Activated effector memory CD4-positive, alpha-beta T cell treated with Interleukin-2 at 50 U/mL for 16 hours (primary cell): Measurements from ENCODE around the gene ANKRD33.

Source experiments
- DNase-seq: peaks from one replicate; pipeline ENCODE4 v3.0.0-alpha.2; 2020

ANKRD33 gene

DNA sequence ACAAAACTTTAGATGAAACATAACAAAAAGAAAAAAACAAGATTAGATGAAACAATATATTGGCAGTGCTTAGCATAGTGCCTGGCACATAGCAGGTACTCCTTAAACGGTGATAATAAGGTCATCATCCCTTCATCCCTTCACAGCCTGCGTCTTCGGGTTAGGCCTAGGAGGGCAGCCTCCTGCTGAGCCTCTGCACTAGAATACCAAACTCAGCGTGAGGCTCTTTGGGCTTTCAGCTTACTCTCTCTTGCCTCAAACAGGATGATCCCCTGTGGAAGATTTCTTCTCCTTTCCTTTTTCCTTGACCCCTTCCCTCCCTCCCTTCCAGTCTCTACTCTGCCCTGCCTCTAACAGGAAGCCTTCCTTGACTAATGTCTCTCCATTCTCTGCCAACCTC lies 25.0 kb upstream of the ANKRD33 start:
- DNase-seq, result no peak

DNA sequence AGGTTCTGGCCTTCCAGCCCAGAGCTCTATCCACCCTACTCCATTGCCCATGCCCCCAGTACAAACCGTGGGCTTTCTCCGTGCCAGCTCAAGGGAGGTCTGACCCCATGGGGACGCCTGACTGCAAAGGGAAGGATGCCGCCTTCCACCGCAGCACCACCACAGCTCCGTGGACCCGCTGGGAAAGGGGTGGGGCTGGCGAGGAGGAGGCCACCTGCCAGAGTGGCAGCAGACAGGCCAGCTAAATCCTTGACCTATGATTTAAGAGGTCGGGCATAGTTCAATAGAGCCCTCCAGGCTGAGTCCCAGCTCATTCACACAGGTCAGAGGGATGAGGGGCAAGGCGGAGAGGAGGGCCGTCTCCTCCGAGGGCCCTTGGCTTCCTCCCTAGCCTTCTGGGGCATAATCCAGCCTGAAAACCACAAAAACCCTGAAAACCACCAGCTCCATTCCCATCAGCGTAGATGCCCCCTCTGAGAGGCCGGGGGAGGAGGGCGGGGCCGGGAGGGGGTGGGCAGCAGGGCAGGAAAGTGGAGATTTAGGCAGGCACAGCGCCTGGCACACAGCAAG lies 24.5 kb upstream of the ANKRD33 start:
- no peak for DNase-seq

DNA sequence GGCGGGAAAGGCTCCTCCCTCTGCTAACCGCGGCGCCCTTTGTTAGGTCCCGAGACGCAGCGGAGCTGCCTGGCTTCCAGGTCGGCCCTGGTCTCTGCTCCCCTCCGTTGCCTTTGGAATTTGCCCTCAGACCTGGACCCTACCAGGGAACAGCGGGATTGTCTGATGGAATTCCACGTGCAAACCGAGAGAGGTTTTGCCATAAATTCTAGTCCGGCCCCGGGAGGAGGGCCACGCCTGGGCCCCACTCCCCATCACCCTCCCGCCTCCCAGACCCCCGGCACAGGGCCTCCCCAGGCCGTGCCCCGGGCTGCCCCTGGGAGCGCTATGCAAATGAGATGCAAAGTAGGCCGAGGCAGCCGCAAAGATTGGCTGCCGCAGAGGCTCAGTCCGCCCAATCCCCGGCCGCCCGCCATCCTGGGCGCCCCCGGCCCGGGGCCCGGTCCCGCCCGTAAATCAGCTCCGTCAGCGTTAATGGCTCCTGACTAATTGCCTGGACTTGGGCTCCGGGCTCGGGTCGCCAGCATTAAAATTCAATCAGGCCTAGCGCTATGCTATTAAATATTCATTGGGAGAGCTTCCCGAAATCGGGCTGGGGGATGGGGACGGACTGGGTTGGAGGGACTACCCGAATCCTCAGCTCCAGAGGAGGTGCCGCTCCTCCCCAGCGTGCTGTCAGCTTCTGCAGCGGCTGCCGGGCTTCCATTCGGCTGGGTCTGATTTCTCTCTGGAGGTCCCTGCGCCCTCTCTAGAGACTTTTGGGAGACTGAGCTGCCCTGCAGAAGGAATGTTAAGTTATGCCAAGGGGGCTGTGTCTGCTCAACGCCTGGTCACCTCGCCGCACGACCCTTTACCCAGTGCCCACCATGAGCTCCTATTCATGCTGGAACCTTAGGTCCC lies 23.7 kb upstream of the ANKRD33 start:
- no peak for DNase-seq

DNA sequence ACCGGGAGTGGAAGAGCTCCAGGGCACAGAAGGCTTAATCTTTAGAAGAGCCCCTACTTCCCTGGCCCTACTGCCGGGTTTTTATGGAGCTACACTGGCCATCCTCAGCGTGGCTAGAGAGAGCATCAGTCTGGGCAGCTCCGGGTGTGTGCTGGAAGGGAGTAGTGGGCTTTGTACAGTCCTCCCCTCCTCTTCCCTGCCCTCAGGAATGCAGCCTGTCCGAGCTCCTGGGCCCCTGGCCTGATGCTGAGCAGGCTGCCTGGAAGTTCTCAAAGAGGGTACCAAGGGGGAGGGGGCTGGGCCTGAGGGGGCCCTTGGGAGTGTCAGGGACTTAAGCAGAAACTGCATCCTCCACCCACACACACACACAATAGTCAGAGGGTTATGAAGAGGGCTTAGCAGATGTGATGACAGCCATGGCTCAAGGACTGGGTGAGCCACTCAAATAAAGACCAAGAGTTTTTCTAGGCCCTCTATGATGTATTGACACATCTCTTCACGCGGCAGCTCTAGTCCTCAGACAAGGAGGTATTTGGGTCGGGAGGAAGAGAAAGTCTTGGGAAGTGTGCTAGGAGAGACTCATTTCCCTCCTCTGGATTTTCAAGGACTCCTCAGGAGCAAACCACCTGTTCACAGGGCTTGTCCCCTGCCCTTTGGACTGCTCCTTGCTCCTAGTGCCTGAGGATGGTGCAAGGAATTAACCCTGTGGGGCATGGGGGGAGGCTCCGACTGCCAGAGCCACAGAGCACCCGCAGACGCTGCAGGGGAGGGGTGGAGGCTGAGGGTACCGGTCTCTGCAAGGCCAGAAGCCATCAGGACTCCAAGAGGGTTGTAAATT lies 22.9 kb upstream of the ANKRD33 start:
- no peak for DNase-seq

DNA sequence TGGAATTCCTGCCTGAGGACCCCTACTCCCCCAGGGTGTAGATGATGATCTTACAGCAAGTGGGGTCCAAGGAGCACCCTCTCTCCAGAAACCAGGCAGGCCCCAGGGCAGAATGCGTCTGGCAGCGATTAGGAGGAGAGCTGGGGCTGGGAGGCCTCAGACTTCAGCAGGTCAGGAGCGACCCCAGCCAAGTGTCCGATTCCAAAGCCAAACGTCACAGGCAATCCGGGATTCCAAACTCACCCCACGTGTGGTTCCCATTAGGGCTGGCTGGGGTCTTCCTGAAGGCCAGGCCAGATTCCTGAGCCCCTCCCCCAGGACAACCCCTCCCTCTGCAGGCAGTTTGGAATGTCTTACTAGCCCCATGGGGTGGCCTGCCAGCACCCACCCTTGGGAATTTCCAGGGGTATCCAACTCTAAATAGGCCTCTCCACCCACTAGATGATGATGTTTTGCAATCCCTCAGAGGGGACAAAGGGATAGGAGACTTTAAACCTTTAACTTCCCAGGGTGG lies 22.1 kb upstream of the ANKRD33 start:
- no peak for DNase-seq

DNA sequence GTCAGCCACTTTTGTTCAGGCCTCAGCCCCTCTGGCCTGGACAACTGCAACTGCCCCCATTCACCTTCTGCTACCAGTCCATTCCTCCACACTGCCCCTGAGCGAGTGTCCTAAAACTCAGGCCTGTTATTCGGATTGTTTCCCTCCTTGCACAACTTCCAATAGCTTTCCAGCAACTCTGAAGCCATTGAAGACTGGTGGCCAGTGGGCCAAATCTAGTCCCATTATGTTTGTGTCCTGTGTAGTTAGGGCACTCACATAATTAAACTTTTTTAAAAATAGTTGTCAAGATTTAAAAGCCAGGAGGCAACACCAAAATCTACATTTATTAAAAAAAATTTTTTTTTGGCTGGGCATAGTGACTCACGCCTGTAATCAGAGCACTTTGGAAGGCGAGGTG lies 21.6 kb upstream of the ANKRD33 start:
- no peak for DNase-seq

DNA sequence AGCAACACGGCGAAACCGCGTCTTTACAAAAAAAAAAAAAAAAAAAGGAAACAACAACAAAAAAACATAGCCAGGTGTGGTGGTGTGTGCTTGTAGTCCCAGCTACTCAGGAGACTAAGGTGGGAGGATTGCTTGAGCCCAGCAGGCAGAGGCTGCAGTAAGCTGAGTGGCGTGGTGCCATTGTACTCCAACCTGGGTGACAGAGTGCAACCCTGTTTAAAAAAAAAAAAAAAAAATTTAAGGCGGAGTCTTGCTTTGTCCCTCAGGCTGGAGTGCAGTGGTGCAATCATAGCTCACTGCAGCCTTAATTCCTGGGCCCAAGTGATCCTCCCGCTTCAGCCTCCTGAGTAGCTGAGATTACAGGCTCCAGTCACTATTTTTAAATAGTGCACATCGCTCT lies 21.1 kb upstream of the ANKRD33 start:
- DNase-seq, result no peak

DNA sequence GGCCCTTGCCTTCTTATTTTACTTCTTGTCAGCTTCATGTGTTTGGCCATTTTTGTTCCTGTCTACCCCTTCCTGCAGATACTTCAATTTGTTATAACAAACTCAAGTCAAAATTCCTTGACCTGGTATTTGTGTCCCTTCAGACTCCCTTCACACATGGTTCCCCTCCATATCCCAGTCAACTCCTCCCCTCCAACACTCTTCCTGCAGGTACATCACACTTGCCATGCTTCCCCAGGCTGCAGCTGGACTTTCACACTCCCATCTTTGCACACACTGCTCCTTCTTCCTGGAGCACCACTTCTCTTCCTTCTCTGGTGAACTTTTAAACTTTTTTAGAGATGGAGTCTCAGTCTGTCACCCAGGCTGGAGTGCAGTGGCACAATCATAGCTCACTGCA lies 20.5 kb upstream of the ANKRD33 start:
- DNase-seq, result no peak

DNA sequence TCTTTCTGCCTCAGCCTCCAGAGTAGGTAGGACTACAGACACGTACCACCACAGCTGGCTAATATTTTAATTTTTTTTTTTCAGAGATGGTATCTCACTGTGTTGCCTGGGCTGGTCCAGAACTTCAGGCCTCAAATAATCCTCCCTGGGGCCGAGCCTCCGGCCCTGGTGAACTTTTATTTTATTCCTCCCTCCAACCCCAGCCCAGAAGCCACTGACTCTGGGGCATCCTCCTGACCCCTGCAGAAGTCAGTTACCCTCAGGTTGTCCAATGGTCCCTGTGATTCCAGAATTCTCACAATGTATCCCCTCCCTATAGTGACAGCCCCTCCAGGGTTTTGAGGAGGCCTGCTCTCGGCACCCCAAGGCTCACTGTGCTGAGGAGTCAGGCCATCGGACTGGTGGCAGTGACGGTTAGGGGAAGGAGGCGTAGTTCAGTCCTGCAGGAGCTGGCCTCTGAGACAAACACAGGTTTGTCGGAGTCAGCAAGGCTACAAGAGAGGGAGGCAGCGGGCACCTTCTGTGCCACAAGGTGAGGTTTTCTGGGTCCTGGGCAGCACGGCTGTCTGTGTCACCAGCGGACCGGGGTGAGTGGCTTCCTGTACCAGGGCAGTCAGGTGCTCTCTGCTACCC lies 20.0 kb upstream of the ANKRD33 start:
- no peak for DNase-seq

DNA sequence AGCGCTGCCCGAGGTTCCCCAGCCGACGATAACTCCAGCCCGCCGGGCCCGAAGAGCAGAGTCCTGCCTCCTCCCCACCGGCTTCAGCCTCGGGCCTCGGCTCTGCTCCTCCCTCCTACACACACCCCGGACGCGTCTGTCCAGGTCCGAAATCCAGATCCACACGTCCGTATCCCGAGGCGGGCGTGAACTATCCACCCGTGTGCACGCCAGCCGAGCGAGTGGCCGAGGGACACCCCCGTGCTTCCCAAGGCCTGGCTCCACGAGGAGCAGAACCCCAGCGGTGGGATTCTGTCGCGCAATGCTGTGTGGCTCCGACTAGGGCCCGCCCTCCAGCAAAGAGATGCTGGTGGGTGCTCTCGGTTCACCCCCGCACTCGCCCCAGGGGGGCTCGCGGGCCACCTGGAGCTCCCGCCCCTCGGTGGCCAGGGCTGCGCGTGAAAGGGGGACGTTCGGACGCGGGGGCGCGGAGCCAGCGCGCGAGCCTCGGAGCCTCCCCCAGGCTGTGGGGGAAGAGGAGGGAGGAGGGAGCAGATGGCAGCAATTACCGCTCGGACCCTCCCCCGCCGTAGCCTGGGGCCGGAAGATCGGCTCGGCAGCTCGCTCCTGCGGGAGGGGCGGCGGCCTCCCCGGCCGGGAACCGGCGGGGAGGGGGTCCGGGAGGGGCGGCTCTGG lies 18.9 kb upstream of the ANKRD33 start:
- no peak for DNase-seq

DNA sequence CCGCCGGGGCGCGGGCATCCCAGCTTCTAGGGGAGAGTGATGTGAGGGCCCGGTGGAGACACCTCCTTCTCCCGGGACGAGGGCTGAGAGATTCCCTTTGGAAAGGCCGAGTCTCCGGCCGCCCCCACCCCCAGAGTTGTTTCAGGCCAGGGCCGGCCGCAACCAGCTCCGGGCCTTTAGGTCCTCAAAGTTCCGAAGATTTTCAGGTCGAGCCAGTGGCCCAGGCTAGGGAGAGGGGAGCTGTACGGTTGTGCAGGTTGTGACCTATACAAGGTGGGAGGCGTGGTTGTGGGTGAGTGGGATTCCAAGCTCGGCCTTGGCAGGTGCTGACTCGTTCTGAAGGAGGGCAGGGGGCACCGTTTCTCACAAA lies 18.4 kb upstream of the ANKRD33 start:
- no peak for DNase-seq

DNA sequence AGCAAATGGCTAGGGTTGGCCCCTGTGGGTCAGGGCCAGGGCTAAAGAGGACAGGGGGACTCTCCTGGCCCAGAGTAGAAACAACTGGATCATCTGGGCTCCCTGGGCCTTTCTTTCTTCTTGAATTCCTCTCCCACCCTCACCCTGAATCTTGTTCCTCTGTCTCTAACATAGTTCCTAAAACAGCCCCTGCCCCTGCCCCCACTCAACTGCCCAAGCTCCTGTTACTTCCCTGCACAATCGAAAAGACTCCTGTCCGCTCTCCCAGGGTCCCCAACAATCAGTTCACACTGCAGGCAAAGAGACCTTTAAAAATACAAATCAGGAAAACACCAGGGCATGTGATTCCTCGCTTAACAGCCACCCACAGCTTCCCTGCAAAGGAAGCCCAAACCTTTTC lies 18.0 kb upstream of the ANKRD33 start:
- DNase-seq, result no peak

DNA sequence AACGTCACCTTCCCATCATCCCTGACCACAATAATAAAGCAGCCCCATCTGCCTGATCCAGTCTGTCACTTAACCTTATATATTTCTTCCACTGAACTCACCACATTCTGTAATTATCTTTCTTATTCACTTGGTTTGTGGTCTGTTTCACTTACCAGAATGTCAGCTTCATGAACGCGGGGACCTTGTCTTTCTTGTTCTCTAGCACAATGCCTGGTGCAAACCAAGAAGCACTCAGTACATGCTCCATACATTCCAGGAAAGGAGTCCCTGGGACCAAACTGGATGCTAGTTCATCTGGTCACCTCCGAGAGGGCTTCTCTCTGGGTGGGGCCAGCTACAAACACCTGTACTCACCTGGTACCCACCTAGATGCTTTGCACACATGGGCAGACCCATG lies 17.4 kb upstream of the ANKRD33 start:
- no peak for DNase-seq

DNA sequence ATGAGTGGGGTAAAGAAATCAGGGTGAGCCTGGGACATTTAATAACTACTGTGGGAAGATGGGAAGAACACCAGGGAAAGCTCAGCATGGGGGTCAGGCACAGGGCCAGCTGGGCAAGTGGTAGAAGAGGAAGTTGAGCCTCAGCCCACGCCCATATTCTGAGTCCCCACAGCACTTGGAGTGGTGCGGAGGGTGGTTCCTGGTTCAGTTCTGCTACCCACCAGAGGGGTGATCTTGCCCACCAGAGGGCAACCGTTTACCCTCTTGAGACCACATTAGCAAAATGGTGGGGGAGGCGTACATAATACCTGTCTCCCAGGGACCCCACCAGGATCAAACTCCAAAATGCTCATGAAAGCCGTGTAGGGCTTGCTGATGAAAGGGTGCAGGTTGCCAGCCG lies 16.8 kb upstream of the ANKRD33 start:
- no peak for DNase-seq

DNA sequence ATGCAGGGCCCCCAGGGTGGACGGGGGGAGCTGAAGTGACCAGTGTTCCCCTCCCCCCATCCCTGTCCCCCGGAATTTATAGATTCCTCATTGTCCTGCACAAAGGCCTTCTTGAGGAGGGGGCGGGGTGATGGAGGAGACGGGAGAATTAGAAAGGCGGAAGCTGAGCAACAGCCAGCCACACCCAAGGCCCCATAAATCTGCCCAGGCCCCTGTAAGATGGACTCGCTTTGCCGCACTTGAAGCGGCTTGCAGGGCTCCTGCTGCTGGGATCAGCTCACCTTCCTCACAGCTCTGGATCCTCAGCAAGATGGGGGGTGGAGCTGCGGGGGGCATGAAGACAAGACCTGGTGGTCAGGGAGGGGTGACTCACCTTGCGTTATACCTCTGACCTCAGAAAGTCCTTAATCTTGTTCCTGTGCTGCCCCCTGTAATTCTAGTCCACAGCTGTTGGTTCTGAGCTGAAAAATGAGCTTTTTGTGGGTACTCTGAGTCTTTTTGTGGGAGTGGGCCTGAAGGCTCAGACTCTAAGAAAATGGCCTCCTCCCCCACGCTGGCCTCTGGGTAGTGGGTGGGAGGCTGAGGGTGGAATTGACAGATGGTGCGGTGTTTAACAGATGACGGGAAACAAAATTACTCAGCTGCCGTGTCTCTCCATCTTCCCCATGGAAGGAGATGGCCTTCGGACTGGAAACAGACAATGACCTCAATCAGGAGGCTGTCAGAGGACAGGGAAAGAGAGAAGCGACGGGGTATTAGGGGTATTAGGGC lies 15.8 kb upstream of the ANKRD33 start:
- no peak for DNase-seq

DNA sequence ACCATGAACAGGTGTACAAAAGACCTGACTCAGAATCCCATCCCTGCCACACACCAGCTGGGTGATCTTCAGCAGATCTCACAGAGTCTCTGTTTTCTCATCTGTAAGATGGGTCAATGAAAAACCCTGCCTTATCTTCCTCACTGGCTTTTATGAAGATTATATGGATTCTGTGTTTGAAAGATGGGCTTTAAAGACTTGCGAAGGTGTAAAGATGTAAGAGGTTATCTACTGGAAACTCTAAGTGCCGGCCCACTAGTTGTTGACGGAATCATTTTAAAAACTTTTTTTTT lies 15.3 kb upstream of the ANKRD33 start:
- no peak for DNase-seq

DNA sequence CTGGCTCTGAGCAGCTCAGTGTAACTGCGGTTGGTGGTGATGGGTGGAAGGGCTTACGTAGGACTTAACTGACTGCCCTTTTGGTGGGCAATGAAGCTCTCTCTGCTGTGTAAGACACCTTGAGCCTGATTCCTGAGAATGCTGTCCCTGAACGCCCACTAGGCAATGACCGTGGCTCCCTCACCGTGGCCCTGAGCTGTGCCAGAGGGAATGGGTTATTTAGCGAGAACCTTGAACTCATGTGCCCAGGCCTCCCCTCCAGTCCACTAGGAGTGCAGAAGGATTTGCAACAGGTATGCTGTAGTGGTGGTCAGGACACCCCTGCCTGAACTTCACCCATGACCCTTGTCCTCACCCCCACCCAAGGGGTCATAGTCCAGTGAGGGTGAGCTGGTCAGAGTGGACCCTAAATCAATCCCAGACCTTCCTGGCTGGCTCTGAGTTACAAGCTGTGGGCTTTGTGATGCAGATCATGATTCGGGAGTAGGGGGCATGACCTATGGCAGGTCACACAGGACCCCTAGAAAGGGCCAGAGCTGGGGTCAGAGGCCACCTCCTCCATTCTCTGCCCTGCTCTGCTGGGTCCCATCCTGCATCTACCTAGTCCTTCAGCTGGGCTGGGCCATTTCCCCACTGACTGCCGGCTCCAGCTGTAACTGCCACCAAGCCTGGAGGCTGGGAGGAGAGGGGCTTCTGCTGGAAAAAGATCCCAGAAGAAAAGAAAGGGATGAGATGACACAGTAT lies 14.5 kb upstream of the ANKRD33 start:
- no peak for DNase-seq

DNA sequence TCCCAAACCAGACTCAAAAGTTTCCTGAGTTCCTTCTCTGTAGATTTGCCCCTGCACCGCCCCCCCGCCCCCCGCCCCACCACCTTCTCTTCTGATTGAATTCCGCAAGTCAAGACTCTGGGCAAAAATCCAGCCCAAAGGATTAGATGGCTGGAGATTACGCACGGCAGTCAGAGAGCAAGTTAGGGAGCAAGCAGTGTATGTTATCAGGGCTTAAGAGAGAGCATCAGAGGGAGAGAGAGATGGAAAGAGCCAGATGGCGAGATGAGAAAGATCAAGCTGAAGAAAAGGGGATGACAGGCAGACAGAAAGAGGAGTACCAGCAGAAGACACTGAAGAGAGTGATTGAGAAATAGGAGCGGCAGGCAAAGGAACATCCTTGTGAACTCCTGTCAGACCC lies 13.9 kb upstream of the ANKRD33 start:
- DNase-seq, result no peak

DNA sequence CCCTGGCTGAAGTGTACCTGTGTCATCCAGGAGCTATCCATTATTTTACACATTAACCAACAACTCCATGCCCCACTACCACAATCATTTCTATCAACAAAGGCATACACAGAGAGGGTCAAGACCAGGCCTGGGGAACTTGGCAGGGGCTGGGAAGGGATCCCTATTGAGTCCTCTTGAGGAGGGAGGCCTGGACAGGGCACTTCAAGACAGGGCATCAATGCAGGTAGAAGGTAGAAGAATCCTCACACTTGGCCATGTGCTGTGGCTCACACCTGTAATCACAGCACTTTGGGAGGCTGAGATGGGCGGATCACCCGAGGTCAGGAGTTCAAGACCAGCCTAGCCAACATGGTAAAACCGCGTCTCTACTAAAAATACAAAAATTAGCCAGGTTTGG lies 13.4 kb upstream of the ANKRD33 start:
- no peak for DNase-seq

DNA sequence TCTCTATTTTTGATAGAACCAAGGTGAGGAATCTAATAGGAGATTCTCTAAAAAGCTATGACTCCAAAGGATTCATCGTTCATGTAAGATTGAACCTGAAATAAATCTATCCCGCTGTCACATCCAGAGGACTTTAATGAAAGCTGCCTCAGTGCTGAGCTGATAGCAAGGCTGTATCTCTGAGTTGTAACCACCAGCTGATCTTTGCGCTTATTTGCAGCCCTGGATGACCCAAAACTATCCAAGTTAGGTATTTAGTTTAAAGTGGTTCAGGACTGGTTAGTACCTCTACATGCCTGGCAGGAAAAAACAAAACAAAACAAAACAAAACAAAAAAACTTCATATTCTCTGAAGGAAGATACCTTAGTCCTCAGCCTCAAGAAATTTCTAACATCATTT lies 8.8 kb upstream of the ANKRD33 start:
- no peak for DNase-seq

DNA sequence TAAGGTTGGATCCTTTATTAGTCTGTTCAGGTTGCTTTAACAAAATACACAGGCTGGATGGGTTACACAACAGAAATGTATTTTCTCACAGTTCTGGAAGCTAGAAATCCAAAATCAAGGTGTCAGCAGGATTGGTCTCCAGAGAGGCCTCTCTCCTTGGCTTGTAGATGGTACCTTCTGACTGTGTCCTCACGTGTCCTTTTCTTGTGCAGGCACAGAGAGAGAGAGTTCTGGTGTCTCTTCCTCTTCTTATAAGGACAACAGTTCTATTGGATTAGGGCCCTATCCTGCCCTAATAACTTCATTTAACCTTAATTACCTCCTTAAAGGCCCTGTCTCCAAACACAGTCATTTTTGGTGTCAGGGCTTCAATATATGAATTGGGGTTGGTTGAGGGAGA lies 4.6 kb upstream of the ANKRD33 start:
- no peak for DNase-seq
